Heart left ventricle (tissue), 13 donors: ENCODE measurements around the gene FBLN2.

Source experiments
- POLR2A ChIP-seq, 2 donors: fragments of 450-650 bp; IDR thresholded peaks; one replicate each; pipeline ENCODE4 v1.6.1; 2017; ENCODE audit warnings: antibody characterized with exemption in 2 of 2, mild to moderate bottlenecking in 2 of 2, moderate library complexity in 2 of 2
- TF ChIP-seq, protein P1 (sequence below), 12 donors: fragments of 200-600 bp; sonication (generic) in 4 of 12; IDR thresholded peaks; one replicate each; pipeline versions ENCODE4 v1.5.0 to v1.8.0; 2018 to 2022; ENCODE audit warnings: antibody characterized with exemption in 12 of 12, mild to moderate bottlenecking in 5 of 12
- donor health status: ischemic (EF 13 %, LVEDD 7.1; RV severe dilation, severe dysfunction).
- donor health status: DM: no; HTN: yes; CAD: no.
- donor health status: DM: no; HTN: no; CAD: no.
- donor health status: ischemic (EF 25% LVEDD 6.9; RV normal size, moderate dysfunction).
- donor health status: ischemic (EF 25% LVEDD 5.7; RV mildly dilated, moderate dysfunction).
- donor health status: ischemic (EF 35%, LVEDD 5.7; RV mildly dilated, moderate dysfunction).
- donor health status: nonischemic (EF 11% LVEDD 7.7; RV severe dilation, severe dysfunction).
- donor health status: DM: yes; HTN: yes; CAD: no.
- donor health status: PGD.
- donor health status: ischemic (EF 29% LVEDD 5.4; RV normal size, mild dysfunction).
- donor health status: nonischemic (EF 23%, LVEDD 6.1; RV moderate dilation, normal function).

DNA sequence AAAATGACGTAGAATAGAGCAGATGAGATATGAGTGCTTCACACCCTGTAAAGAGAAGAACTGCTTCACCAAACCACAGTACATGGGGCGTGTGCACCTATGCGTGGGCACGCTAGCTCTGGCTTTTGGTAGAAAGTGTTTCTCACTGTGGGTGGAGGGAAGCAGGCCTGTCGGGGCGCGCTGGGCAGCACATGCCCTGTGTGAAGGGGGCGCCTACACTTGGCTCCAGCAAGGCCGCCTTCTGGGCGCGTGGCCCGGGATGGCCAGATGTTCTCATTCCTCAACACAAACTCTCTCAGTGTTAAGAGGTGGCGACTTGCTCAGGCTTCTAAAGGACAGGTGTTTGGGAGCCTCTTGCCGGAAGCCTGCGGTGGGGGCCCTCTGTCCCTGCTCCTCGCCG is 90.0 kb downstream of the FBLN2 start:
- TF ChIP-seq, protein P1, sequence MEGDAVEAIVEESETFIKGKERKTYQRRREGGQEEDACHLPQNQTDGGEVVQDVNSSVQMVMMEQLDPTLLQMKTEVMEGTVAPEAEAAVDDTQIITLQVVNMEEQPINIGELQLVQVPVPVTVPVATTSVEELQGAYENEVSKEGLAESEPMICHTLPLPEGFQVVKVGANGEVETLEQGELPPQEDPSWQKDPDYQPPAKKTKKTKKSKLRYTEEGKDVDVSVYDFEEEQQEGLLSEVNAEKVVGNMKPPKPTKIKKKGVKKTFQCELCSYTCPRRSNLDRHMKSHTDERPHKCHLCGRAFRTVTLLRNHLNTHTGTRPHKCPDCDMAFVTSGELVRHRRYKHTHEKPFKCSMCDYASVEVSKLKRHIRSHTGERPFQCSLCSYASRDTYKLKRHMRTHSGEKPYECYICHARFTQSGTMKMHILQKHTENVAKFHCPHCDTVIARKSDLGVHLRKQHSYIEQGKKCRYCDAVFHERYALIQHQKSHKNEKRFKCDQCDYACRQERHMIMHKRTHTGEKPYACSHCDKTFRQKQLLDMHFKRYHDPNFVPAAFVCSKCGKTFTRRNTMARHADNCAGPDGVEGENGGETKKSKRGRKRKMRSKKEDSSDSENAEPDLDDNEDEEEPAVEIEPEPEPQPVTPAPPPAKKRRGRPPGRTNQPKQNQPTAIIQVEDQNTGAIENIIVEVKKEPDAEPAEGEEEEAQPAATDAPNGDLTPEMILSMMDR (IDR thresholded peaks at IDR 0.05): no peak
- no peak for TF ChIP-seq POLR2A (IDR thresholded peaks at IDR 0.05)
